Endothelial cell (in vitro differentiated cells): ENCODE data around the gene OLA1. TPM values are rescaled to one million over a fixed set of nuclear protein-coding genes. Genes with fewer than 3 reads are reported as not detected.

Experiments used
- DNase-seq: peaks from one replicate; pipeline ENCODE4 v3.0.0; 2021; ENCODE audit warnings: low spot score
- H3K27ac Mint-ChIP-seq: one replicate; pipeline ENCODE4 v1.8.0; 2021; ENCODE audit warnings: mixed read lengths, inconsistent platforms; ENCODE audit not compliant: unreplicated experiment
- H3K27me3 Mint-ChIP-seq: one replicate; pipeline ENCODE4 v1.8.0; 2021; ENCODE audit warnings: mild to moderate bottlenecking, moderate library complexity, mixed read lengths, inconsistent platforms; ENCODE audit not compliant: unreplicated experiment
- H3K36me3 Mint-ChIP-seq: one replicate; pipeline ENCODE4 v1.8.0; 2021; ENCODE audit warnings: mild to moderate bottlenecking, low read depth, mixed read lengths, inconsistent platforms; ENCODE audit not compliant: unreplicated experiment
- H3K4me1 Mint-ChIP-seq: one replicate; pipeline ENCODE4 v1.8.0; 2021; ENCODE audit warnings: mild to moderate bottlenecking, mixed read lengths, inconsistent platforms; ENCODE audit not compliant: unreplicated experiment
- H3K4me3 Mint-ChIP-seq: one replicate; pipeline ENCODE4 v1.8.0; 2021; ENCODE audit warnings: mild to moderate bottlenecking, mixed read lengths, inconsistent platforms; ENCODE audit not compliant: unreplicated experiment
- H3K9me3 Mint-ChIP-seq: one replicate; pipeline ENCODE4 v1.8.0; 2021; ENCODE audit warnings: mixed read lengths, inconsistent platforms; ENCODE audit not compliant: unreplicated experiment
- CTCF ChIP-seq: fragments of 200-600 bp; sonication (generic); IDR thresholded peaks from one replicate; pipeline ENCODE4 v1.5.0; 2021; ENCODE audit warnings: antibody characterized with exemption; ENCODE audit not compliant: unreplicated experiment
- total RNA-seq: library from RNA; stranded (reverse); fragmentation: NEBNext Ultra II Directional; extraction: Animal tissue kit (Norgen Biotek cat#: 25700); gene quantifications from one replicate; pipeline ENCODE4 v1.2.1, GENCODE V29; 2021; ENCODE audit not compliant: unreplicated experiment

OLA1 gene
- total RNA-seq, 1 donor from 2014 or later: 105 TPM

GRCh38 chr2:174028935-174029334, 219.4 kb downstream of the OLA1 start:
- no peaks in the 10 kb centered on the region for H3K27me3 Mint-ChIP-seq
- H3K36me3 Mint-ChIP-seq: peaks cover 4% of the 10 kb centered on the region
- peaks cover 13% of the 10 kb centered on the region for H3K4me1 Mint-ChIP-seq
- no peaks in the 10 kb centered on the region for H3K9me3 Mint-ChIP-seq
- H3K27ac Mint-ChIP-seq: no peak overlapping the region
- no peak overlapping the region for H3K4me3 Mint-ChIP-seq
- no peak for DNase-seq
- TF ChIP-seq CTCF: no peak

GRCh38 chr2:174027956-174028355, 220.4 kb downstream of the OLA1 start:
- Mint-ChIP-seq H3K36me3 (no peaks in the 10 kb centered on the region), H3K27ac (no peak overlapping the region), H3K9me3 (no peaks in the 10 kb centered on the region), H3K27me3 (no peaks in the 10 kb centered on the region), H3K4me1 (peaks cover 13% of the 10 kb centered on the region), H3K4me3 (no peak overlapping the region)
- no peak for DNase-seq
- no peak for TF ChIP-seq CTCF

- DNase-seq: no peak
- Mint-ChIP-seq H3K9me3 (no peaks in the 10 kb centered on the region), H3K27me3 (no peaks in the 10 kb centered on the region), H3K27ac (no peak overlapping the region), H3K4me1 (peaks cover 13% of the 10 kb centered on the region), H3K36me3 (no peaks in the 10 kb centered on the region), H3K4me3 (no peak overlapping the region)
- no peak for TF ChIP-seq CTCF
Measured at GRCh38 chr2:174026122-174026845, 222.0 kb downstream of the OLA1 start.

GRCh38 chr2:174025271-174026121, 222.8 kb downstream of the OLA1 start:
- H3K27ac Mint-ChIP-seq: no peak overlapping the region
- no peak overlapping the region for H3K4me3 Mint-ChIP-seq
- peaks cover 13% of the 10 kb centered on the region for H3K4me1 Mint-ChIP-seq

More at GRCh38 chr2:174025271-174026121, 222.8 kb downstream of the OLA1 start:
- no peaks in the 10 kb centered on the region for H3K9me3 Mint-ChIP-seq
- DNase-seq: no peak
- no peaks in the 10 kb centered on the region for H3K36me3 Mint-ChIP-seq
- no peaks in the 10 kb centered on the region for H3K27me3 Mint-ChIP-seq
- TF ChIP-seq CTCF: no peak
